ENCODE data around the gene QSER1.
"Not testable (repeated sequence)": the region's sequence is repeated elsewhere in the genome, so short reads cannot be mapped to it uniquely, and the experiment has no call there.

DNA sequence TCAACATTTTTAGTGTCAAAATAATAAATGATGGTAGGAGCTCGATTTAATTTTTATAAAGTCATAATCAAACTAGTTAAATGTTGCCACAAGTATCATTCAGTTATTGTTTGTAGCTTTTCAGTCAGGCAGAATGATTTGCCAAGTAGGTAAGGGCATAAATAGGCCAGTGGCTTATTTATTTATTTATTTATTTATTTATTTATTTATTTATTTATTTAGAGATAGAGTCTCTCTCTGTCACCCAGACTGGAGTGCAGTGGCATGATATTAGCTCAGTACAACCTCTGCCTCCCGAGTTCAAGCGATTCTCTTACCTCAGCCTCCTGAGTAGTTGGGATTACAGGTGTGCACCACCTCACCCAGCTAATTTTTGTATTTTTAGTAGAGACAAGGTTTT lies 79.6 kb downstream of the QSER1 start:
- TF ChIP-seq, protein P1, sequence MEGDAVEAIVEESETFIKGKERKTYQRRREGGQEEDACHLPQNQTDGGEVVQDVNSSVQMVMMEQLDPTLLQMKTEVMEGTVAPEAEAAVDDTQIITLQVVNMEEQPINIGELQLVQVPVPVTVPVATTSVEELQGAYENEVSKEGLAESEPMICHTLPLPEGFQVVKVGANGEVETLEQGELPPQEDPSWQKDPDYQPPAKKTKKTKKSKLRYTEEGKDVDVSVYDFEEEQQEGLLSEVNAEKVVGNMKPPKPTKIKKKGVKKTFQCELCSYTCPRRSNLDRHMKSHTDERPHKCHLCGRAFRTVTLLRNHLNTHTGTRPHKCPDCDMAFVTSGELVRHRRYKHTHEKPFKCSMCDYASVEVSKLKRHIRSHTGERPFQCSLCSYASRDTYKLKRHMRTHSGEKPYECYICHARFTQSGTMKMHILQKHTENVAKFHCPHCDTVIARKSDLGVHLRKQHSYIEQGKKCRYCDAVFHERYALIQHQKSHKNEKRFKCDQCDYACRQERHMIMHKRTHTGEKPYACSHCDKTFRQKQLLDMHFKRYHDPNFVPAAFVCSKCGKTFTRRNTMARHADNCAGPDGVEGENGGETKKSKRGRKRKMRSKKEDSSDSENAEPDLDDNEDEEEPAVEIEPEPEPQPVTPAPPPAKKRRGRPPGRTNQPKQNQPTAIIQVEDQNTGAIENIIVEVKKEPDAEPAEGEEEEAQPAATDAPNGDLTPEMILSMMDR (IDR thresholded peaks at IDR 0.05; ENCODE audit: insufficient read depth, low read length, poor library complexity, severe bottlenecking): not testable (repeated sequence)
- TF ChIP-seq EZH2phosphoT487 (conservative IDR thresholded peaks at IDR 0.05; ENCODE audit: low read length): not testable (repeated sequence)

All from SU-DHL-6 (cell line).